HEK293T (cell line): ENCODE data around the gene ANXA6.

Source experiments
- CTCF ChIA-PET: fragments of 350-600 bp; formaldehyde crosslinking; extraction: SDS; loops from one replicate; lab custom pipeline; 2021; ENCODE audit warnings: antibody characterized with exemption, inconsistent platforms; lab: Yijun Ruan, JAX
- POLR2A ChIA-PET: fragments of 350-600 bp; formaldehyde crosslinking; extraction: SDS; loops from one replicate; lab custom pipeline; 2020; ENCODE audit warnings: antibody characterized with exemption, inconsistent platforms; lab: Yijun Ruan, JAX
- DNase-seq: peaks from one replicate; pipeline ENCODE4 v3.0.0; 2012; ENCODE audit warnings: mixed read lengths; ENCODE audit errors: extremely low spot score
- ARNT ChIP-seq: fragments of 450-650 bp; IDR thresholded peaks from 2 replicates; pipeline ENCODE4 v1.6.1; 2017; ENCODE audit warnings: mild to moderate bottlenecking
- BHLHE40 ChIP-seq: fragments of 450-650 bp; IDR thresholded peaks from 2 replicates; pipeline ENCODE4 v1.6.1; 2016; ENCODE audit warnings: mild to moderate bottlenecking, moderate library complexity, borderline replicate concordance
- CTBP1 ChIP-seq: fragments of 450-650 bp; IDR thresholded peaks from 2 replicates; pipeline ENCODE4 v1.6.1; 2016; ENCODE audit warnings: borderline replicate concordance
- ELF4 ChIP-seq: fragments of 450-650 bp; IDR thresholded peaks from 2 replicates; pipeline ENCODE4 v1.6.1; 2017; ENCODE audit warnings: antibody characterized with exemption
- FOXA1 ChIP-seq: fragments of 450-650 bp; IDR thresholded peaks from 2 replicates; pipeline ENCODE4 v1.6.1; 2016; ENCODE audit warnings: mild to moderate bottlenecking
- FOXK2 ChIP-seq: fragments of 450-650 bp; IDR thresholded peaks from 2 replicates; pipeline ENCODE4 v1.6.1; 2016; ENCODE audit warnings: mild to moderate bottlenecking
- FOXM1 ChIP-seq: fragments of 450-650 bp; IDR thresholded peaks from 2 replicates; pipeline ENCODE4 v1.6.1; 2017; ENCODE audit warnings: mild to moderate bottlenecking, borderline replicate concordance
- HDGF ChIP-seq: fragments of 450-650 bp; IDR thresholded peaks from 2 replicates; pipeline ENCODE4 v1.6.1; 2017; ENCODE audit warnings: antibody characterized with exemption, borderline replicate concordance
- L3MBTL2 ChIP-seq: fragments of 450-650 bp; conservative IDR thresholded peaks from 2 replicates; pipeline ENCODE4 v1.6.1; 2016; ENCODE audit warnings: mild to moderate bottlenecking
- LEF1 ChIP-seq: fragments of 450-650 bp; IDR thresholded peaks from 2 replicates; pipeline ENCODE4 v1.6.1; 2017; ENCODE audit warnings: mild to moderate bottlenecking, borderline replicate concordance
- NFRKB ChIP-seq: fragments of 450-650 bp; IDR thresholded peaks from 2 replicates; pipeline ENCODE4 v1.6.1; 2016; ENCODE audit warnings: mild to moderate bottlenecking, moderate library complexity
- SP1 ChIP-seq: fragments of 450-650 bp; IDR thresholded peaks from 2 replicates; pipeline ENCODE4 v1.6.1; 2017
- SUZ12 ChIP-seq: fragments of 450-650 bp; IDR thresholded peaks from 2 replicates; pipeline ENCODE4 v1.6.1; 2016; ENCODE audit warnings: mild to moderate bottlenecking
- TARDBP ChIP-seq: fragments of 450-650 bp; IDR thresholded peaks from 2 replicates; pipeline ENCODE4 v1.6.1; 2016
- ZNF384 ChIP-seq: fragments of 450-650 bp; IDR thresholded peaks from 2 replicates; pipeline ENCODE4 v1.6.1; 2016
- TF ChIP-seq, protein P1 (sequence below): fragments of 450-650 bp; IDR thresholded peaks from 2 replicates; pipeline ENCODE4 v1.6.1; 2016

The ANXA6 gene

DNA sequence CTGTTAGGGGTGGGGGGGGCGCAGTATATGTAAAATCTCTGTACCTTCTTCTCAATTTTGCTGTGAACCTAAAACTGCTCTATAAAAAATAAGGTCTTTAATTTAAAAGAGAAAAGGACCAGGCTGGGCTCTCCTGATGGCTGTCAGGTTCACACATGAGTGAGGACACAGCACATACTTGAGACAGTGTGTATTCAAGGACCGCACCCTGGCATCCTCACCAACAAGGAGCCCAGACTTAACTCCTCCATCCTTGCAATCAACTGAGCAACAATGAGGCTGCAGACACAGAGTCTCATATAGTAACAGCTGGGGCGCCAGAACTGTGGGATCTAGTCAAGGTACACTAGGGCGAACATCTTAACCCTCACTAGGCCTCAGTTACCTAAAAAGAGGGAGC is 86.6 kb downstream of the ANXA6 start:
- CTCF ChIA-PET: interaction anchor here (1.8 kb wide), 2 partner anchors 11 to 19 kb away, joined by 3 to 6 read pairs; no protein-coding TSS in a partner anchor
- POLR2A ChIA-PET: interaction anchor here (1.3 to 3.0 kb wide), 2 partner anchors 10 kb away, joined by 4 to 20 read pairs; partner anchors contain the start of gene TNIP1
- no peak for DNase-seq
- TF ChIP-seq ARNT: no peak
- TF ChIP-seq LEF1: no peak
- TF ChIP-seq ELF4: no peak
- TF ChIP-seq FOXM1: no peak
- no peak for TF ChIP-seq FOXK2
- TF ChIP-seq NFRKB: no peak
- no peak for TF ChIP-seq HDGF
- no peak for TF ChIP-seq FOXA1
- TF ChIP-seq, protein P1, sequence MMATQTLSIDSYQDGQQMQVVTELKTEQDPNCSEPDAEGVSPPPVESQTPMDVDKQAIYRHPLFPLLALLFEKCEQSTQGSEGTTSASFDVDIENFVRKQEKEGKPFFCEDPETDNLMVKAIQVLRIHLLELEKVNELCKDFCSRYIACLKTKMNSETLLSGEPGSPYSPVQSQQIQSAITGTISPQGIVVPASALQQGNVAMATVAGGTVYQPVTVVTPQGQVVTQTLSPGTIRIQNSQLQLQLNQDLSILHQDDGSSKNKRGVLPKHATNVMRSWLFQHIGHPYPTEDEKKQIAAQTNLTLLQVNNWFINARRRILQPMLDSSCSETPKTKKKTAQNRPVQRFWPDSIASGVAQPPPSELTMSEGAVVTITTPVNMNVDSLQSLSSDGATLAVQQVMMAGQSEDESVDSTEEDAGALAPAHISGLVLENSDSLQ: no peak
- TF ChIP-seq L3MBTL2: no peak
- TF ChIP-seq TARDBP: no peak
- TF ChIP-seq CTBP1: no peak
- no peak for TF ChIP-seq BHLHE40
- TF ChIP-seq ZNF384: no peak
- no peak for TF ChIP-seq SP1
- TF ChIP-seq SUZ12: no peak

DNA sequence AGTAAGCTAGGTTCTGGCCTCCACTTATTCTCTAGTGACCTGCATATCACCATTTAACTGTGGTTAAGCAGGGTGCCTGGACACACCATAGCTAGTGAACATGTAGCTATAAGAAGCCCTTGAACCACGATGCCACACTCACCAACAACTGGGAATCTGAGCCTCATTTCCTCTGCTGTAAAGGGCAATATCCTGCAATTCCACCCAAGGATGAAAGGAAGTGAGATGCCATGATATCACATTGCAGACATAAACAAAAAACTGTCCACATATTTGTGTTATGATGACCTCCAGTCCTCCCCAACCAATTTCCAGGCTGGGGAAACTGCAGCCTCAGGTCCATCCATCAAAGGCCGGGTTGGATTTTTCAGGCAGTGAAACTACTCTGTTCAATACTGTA is 87.1 kb downstream of the ANXA6 start:
- POLR2A ChIA-PET: interaction anchor here (3.0 kb wide), 1 partner anchor 11 kb away, joined by 20 read pairs; the partner anchor contains the start of gene TNIP1
- CTCF ChIA-PET: interaction anchor here (1.8 kb wide), 1 partner anchor 12 kb away, joined by 3 read pairs; no protein-coding TSS in a partner anchor
- no peak for DNase-seq
- TF ChIP-seq LEF1: no peak
- no peak for TF ChIP-seq ELF4
- TF ChIP-seq FOXK2: no peak
- no peak for TF ChIP-seq CTBP1
- TF ChIP-seq FOXA1: no peak
- TF ChIP-seq HDGF: no peak
- no peak for TF ChIP-seq L3MBTL2
- no peak for TF ChIP-seq FOXM1
- no peak for TF ChIP-seq SP1
- TF ChIP-seq TARDBP: no peak
- TF ChIP-seq SUZ12: no peak
- no peak for TF ChIP-seq BHLHE40
- TF ChIP-seq, protein P1: no peak
- no peak for TF ChIP-seq ARNT
- TF ChIP-seq NFRKB: no peak

DNA sequence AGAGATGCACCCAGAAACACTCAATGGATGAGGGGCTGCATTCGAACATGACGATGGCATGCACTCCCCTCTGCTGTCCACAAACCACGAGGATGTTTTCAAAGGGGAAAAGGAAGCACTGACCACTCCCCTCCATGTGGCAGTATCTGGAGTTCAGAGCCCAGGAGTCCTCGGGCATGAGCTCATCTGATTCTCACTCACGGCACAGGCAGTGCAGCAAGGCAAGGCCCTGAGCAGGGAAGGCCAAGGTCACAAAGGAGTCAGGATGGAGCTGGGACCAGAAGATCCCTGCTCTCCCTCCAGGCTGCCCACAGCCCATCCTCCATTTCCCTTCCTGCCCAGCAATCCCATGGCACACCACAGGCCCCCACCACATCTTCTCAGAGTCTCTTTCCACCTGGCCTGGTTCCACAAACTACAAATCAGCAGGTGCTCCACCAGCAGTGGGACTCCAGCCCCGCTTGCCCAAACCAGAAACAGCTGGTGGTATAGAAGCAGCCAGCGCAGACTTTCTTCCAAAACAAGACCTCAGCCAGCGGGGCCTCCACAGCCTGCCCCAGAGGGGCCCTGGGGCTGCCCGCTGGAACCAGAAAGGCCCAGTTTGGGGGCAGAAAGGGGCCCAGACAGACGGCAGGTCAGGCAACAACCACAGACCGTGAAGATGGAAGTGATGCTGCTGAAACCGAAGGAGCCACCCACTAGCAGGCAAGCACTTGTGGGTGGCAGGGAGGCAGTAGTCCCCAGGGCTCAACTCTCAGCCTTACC is 89.0 kb downstream of the ANXA6 start:
- CTCF ChIA-PET: interaction anchor here (1.8 to 1.9 kb wide), 2 partner anchors 17 to 46 kb away, joined by 5 to 8 read pairs; no protein-coding TSS in a partner anchor
- POLR2A ChIA-PET: interaction anchor here (3.0 kb wide), 1 partner anchor 13 kb away, joined by 20 read pairs; the partner anchor contains the start of gene TNIP1
- no peak for DNase-seq

DNA sequence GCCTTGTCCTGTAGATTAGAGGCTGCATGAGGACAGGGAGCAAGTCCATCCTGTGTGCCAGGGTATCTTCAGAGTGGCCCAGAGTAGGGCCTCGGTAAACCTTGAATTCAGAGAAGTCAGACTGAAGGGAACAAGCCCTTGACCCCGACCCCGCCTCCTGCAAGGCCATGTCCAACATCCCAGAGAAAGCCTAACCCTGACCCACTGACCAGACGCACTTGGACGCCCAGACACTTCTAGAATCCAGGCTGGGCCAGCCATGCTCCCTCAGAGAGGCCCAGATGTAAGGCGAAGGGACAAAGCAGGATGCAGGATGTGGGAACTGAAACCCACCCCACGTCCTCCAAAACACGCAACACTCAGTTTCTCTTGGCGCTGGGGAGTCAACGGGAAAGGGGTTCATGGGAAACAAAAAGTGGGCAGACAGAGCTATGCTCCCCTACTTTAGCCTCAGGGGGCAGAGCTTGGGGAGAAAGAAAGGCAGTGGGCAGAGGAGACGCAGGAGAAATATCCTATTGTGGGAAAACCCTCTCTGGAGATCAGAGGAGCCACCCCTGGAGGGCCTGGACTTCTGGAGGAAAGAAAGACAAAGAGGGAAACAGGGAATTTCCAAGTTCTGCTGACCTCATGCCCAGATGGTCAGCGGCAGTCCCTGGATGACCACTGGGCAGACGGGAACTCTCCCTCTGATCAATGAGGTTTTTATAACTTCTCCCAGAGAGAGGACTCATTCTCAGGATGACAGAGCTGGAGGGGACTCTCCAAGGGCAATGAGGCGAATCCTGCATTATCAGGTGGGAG is 89.7 kb downstream of the ANXA6 start:
- no peak for DNase-seq
- CTCF ChIA-PET: no interaction called here
- POLR2A ChIA-PET: interaction anchor here (3.0 kb wide), 1 partner anchor 13 kb away, joined by 20 read pairs; the partner anchor contains the start of gene TNIP1
- TF ChIP-seq, protein P1: no peak
- TF ChIP-seq ELF4: no peak
- TF ChIP-seq SP1: no peak
- no peak for TF ChIP-seq BHLHE40
- TF ChIP-seq LEF1: no peak
- no peak for TF ChIP-seq SUZ12
- TF ChIP-seq HDGF: no peak
- no peak for TF ChIP-seq FOXA1
- TF ChIP-seq FOXK2: no peak
- TF ChIP-seq L3MBTL2: no peak
- TF ChIP-seq NFRKB: no peak
- no peak for TF ChIP-seq CTBP1
- no peak for TF ChIP-seq ZNF384
- no peak for TF ChIP-seq FOXM1
- no peak for TF ChIP-seq TARDBP
- no peak for TF ChIP-seq ARNT

More for the DNA sequence above, 89.0 kb downstream of the ANXA6 start:
- no peak for TF ChIP-seq SP1
- TF ChIP-seq ELF4: no peak
- no peak for TF ChIP-seq NFRKB
- TF ChIP-seq ZNF384: no peak
- TF ChIP-seq HDGF: no peak

DNA sequence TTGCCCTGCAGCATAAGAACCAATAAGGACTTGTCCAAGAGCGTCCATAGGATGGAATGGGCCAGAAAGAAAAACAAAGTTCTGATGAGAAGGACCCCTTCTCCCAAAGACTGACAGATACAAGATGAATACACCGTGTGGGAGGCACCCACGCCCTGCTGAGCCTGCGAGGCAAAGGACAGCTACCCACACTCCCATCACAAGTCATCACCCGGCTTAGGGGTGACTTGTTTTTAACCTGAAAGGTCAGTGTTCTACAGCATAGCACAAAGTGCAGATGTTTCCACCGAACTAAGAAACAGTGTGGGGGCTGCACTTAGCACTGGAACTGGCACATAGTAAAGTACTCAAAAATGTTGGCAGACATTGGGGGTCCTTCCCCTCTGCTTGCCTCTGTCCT is 90.7 kb downstream of the ANXA6 start:
- no peak for DNase-seq
- TF ChIP-seq ARNT: no peak
- TF ChIP-seq FOXM1: no peak
- no peak for TF ChIP-seq HDGF
- TF ChIP-seq FOXK2: no peak
- TF ChIP-seq ZNF384: no peak
- TF ChIP-seq, protein P1: no peak
- no peak for TF ChIP-seq L3MBTL2
- TF ChIP-seq ELF4: no peak
- TF ChIP-seq NFRKB: no peak
- no peak for TF ChIP-seq CTBP1
- no peak for TF ChIP-seq SP1
- no peak for TF ChIP-seq FOXA1
- no peak for TF ChIP-seq LEF1
- no peak for TF ChIP-seq BHLHE40
- no peak for TF ChIP-seq TARDBP
- TF ChIP-seq SUZ12: no peak
- CTCF ChIA-PET: interaction anchor here (0.8 kb wide), 1 partner anchor 15 kb away, joined by 6 read pairs; no protein-coding TSS in a partner anchor
- POLR2A ChIA-PET: no interaction called here
